ENCODE measurements around the gene CIBAR2. TPM values are rescaled to one million over a fixed set of nuclear protein-coding genes. Genes with fewer than 3 reads are reported as not detected.

The CIBAR2 gene
- total and polyA plus RNA-seq, 10 of the 15 experiments (the other 5 are each of a cell fraction or from before 2014, with no cell fraction given) = 0.05 to 0.16 (median 0.07) TPM; not detected in 7

DNA sequence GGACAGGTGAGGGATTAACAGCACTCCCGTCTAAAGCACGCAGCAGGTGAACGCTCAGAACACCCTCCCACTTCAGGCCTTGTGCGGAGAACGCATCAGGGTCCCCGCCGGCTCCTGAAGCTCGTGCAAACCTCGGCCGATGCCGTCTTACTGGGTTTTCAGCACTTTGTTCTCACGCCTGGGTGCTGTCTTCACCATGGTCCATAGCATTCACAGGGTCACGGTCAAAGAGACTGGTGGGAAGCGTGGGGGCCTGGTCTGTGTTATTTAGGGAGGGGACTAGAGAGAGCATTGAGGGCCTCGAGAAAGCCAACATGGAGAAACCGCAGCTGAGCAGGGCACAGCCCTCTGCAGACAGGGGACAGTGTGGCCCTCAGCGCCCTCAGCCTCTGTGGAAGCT, 26.6 kb downstream of the CIBAR2 start:
- peaks cover 30% of the 10 kb centered on the region for H3K4me1 ChIP-seq (ENCODE audit: control insufficient read depth, insufficient read depth, low read length)
- intact Hi-C loops (cut with micrococcal nuclease; ENCODE audit: unreplicated experiment) (loop anchor here (5.0 kb wide), 2 partner anchors 58 to 73 kb away; partner anchors contain the start of genes KIAA0513 and ZDHHC7), in situ Hi-C loops (cut with MboI) (no loop called here)
- DNase-seq (ENCODE audit: low read depth, low spot score) (no peak), ATAC-seq (no peak), FAIRE-seq (no peak)
- H2AFZ ChIP-seq (ENCODE audit: control insufficient read depth, low read depth, low read length) = no peak overlapping the region
- H4K20me1 ChIP-seq (ENCODE audit: control insufficient read depth, insufficient read depth) = no peaks in the 10 kb centered on the region
- H3K9me3 ChIP-seq (replicated peaks; ENCODE audit: control insufficient read depth, insufficient read depth, low read length) = no peaks in the 10 kb centered on the region
- H3K36me3 ChIP-seq (ENCODE audit: control insufficient read depth in 2 of 2, insufficient read depth in 2 of 2, low read length in 1 of 2) = no peaks in the 10 kb centered on the region; a peak in 2 of 4 replicates
- no peak overlapping the region for H3K4me2 ChIP-seq (ENCODE audit: control insufficient read depth, insufficient read depth)
- SMC1A ChIA-PET (ENCODE audit: uncharacterized antibody, unreplicated experiment) = interaction anchor here (0.6 kb wide), 1 partner anchor 159 kb away, joined by 3 read pairs; no protein-coding TSS in a partner anchor
- no peak overlapping the region for H3K9ac ChIP-seq (ENCODE audit: control insufficient read depth, insufficient read depth, low read length)
- no TSS peak for BruUV-seq (replicated peaks)
- POLR2A ChIA-PET = no interaction called here
- WGBS (ENCODE audit: insufficient coverage, insufficient replicate concordance, low lambda C conversion rate, missing lambda C conversion rate) = 79% methylated on average over 17 of the region's 17 CpGs
- no peak overlapping the region for H3K4me3 ChIP-seq
- no peak for TF ChIP-seq ZNF274 (IDR thresholded peaks at IDR 0.05; ENCODE audit: insufficient read depth, insufficient read length)
- no peak for TF ChIP-seq TCF7 (IDR thresholded peaks at IDR 0.05; ENCODE audit: borderline replicate concordance)
- TF ChIP-seq JUNB (IDR thresholded peaks at IDR 0.05) = no peak
- TF ChIP-seq USF1 (IDR thresholded peaks at IDR 0.05; ENCODE audit: borderline replicate concordance, extremely low read length, insufficient read depth, low read depth, low read length) = no peak
- TF ChIP-seq NFYB (IDR thresholded peaks at IDR 0.05; ENCODE audit: insufficient read depth, low read depth, low read length) = no peak
- TF ChIP-seq E4F1 (IDR thresholded peaks at IDR 0.05; ENCODE audit: borderline replicate concordance, partially characterized antibody) = no peak
- TF ChIP-seq POLR2AphosphoS5 (IDR thresholded peaks at IDR 0.05; ENCODE audit: low read length) = no peak
- TF ChIP-seq ETV6 (conservative IDR thresholded peaks at IDR 0.05 in 1 of 2, IDR thresholded peaks at IDR 0.05 in 1 of 2; ENCODE audit: borderline replicate concordance in 1 of 2, low read depth in 1 of 2) = no peak
- TF ChIP-seq, protein P1, sequence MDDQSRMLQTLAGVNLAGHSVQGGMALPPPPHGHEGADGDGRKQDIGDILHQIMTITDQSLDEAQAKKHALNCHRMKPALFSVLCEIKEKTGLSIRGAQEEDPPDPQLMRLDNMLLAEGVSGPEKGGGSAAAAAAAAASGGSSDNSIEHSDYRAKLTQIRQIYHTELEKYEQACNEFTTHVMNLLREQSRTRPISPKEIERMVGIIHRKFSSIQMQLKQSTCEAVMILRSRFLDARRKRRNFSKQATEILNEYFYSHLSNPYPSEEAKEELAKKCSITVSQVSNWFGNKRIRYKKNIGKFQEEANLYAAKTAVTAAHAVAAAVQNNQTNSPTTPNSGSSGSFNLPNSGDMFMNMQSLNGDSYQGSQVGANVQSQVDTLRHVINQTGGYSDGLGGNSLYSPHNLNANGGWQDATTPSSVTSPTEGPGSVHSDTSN (IDR thresholded peaks at IDR 0.05; ENCODE audit: insufficient replicate concordance, low read depth, low read length) = no peak
- TF ChIP-seq HDGF (IDR thresholded peaks at IDR 0.05) = no peak
- TF ChIP-seq NRF1 (conservative IDR thresholded peaks at IDR 0.05; ENCODE audit: low read depth, low read length) = no peak
- no peak for TF ChIP-seq ZBTB11 (CRISPR knock-in tag; IDR thresholded peaks at IDR 0.05)
- no peak for TF ChIP-seq SUZ12 (IDR thresholded peaks at IDR 0.05; ENCODE audit: unreplicated experiment)
- no peak overlapping the region for H3K27ac ChIP-seq (ENCODE audit: control insufficient read depth, insufficient read depth)
- RAD21 ChIA-PET (ENCODE audit: unreplicated experiment) = no interaction called here
- no peaks in the 10 kb centered on the region for H3K79me2 ChIP-seq (ENCODE audit: control insufficient read depth, insufficient read depth, low read length)
- CTCF ChIA-PET = interaction anchor here (0.6 to 3.4 kb wide), 9 partner anchors 19 to 444 kb away, joined by 3 to 29 read pairs (median 7); partner anchors contain the start of genes KIAA0513 and ZDHHC7
- no peaks in the 10 kb centered on the region for H3K27me3 ChIP-seq (replicated peaks in 1 of 2; ENCODE audit: control insufficient read depth in 2 of 2, insufficient read depth in 2 of 2, low read length in 1 of 2)
